Smooth muscle cell (in vitro differentiated cells): Measurements from ENCODE around the gene GH2. TPM values are rescaled to one million over a fixed set of nuclear protein-coding genes. Genes with fewer than 3 reads are reported as not detected.

Source experiments
- DNase-seq: peaks from one replicate; lab custom pipeline; 2025; ENCODE audit not compliant: unreplicated experiment; lab: John Stamatoyannopoulos, UW
- H2AFZ ChIP-seq: fragments of 200-600 bp; sonication (generic); 2 replicates; pipeline ENCODE4 v1.6.0; 2016; ENCODE audit warnings: antibody characterized with exemption, low read depth, mild to moderate bottlenecking
- H3F3A ChIP-seq: fragments of 200-600 bp; sonication (generic); 2 replicates; pipeline ENCODE4 v1.6.0; 2017; ENCODE audit warnings: antibody characterized with exemption, low read depth
- H3K27ac ChIP-seq: fragments of 200-600 bp; sonication (generic); 2 replicates; pipeline ENCODE4 v1.5.1; 2016; ENCODE audit warnings: low read depth, mild to moderate bottlenecking
- H3K27me3 ChIP-seq: fragments of 200-600 bp; sonication (generic); 2 replicates; pipeline ENCODE4 v1.6.1; 2016; ENCODE audit warnings: low read depth, mild to moderate bottlenecking
- H3K36me3 ChIP-seq: fragments of 200-600 bp; sonication (generic); 2 replicates; pipeline ENCODE4 v1.5.1; 2016; ENCODE audit warnings: low read depth
- H3K4me1 ChIP-seq: fragments of 200-600 bp; sonication (generic); 2 replicates; pipeline ENCODE4 v1.5.1; 2016; ENCODE audit warnings: low read depth
- H3K4me2 ChIP-seq: fragments of 200-600 bp; sonication (generic); 2 replicates; pipeline ENCODE4 v1.6.0; 2016; ENCODE audit warnings: mild to moderate bottlenecking
- H3K4me3 ChIP-seq: fragments of 200-600 bp; sonication (generic); 2 replicates; pipeline ENCODE4 v1.5.1; 2016; ENCODE audit warnings: mild to moderate bottlenecking
- H3K79me2 ChIP-seq: fragments of 200-600 bp; sonication (generic); 2 replicates; pipeline ENCODE4 v1.6.0; 2016; ENCODE audit warnings: low read depth, mild to moderate bottlenecking
- H3K9ac ChIP-seq: fragments of 200-600 bp; sonication (generic); 2 replicates; pipeline ENCODE4 v1.6.0; 2016; ENCODE audit warnings: low read depth
- H3K9me3 ChIP-seq: fragments of 200-600 bp; sonication (generic); replicated peaks from 2 replicates; pipeline ENCODE4 v1.5.1; 2016; ENCODE audit warnings: low read depth
- H4K20me1 ChIP-seq: fragments of 200-600 bp; sonication (generic); 2 replicates; pipeline ENCODE4 v1.6.0; 2016; ENCODE audit warnings: low read depth
- CTCF ChIP-seq: fragments of 200-600 bp; sonication (generic); IDR thresholded peaks from 2 replicates; pipeline ENCODE4 v1.5.1; 2017; ENCODE audit warnings: borderline replicate concordance, mild to moderate bottlenecking, antibody characterized with exemption; ENCODE audit not compliant: insufficient read depth, poor library complexity, severe bottlenecking
- WGBS: methylation state at CpG from one replicate; pipeline ENCODE4 v1.1.7; 2016; ENCODE audit warnings: low lambda C conversion rate; 5-methylcytosine and 5-hydroxymethylcytosine counted together
- polyA plus RNA-seq: library from polyadenylated mRNA; unstranded; fragments of >200 nt; fragmentation: Nextera tagmentation; extraction: Ambion mirVana; gene quantifications from 2 replicates; pipeline ENCODE4 v1.2.1, GENCODE V29; 2016
- total RNA-seq: library from RNA; depleted of rRNA; stranded (reverse); fragments of >200 nt; gene quantifications from 2 replicates; pipeline ENCODE4 v1.2.3, GENCODE V29; 2014

GH2 gene
- total and polyA plus RNA-seq, 2 experiments from 2014 or later = not detected

DNA sequence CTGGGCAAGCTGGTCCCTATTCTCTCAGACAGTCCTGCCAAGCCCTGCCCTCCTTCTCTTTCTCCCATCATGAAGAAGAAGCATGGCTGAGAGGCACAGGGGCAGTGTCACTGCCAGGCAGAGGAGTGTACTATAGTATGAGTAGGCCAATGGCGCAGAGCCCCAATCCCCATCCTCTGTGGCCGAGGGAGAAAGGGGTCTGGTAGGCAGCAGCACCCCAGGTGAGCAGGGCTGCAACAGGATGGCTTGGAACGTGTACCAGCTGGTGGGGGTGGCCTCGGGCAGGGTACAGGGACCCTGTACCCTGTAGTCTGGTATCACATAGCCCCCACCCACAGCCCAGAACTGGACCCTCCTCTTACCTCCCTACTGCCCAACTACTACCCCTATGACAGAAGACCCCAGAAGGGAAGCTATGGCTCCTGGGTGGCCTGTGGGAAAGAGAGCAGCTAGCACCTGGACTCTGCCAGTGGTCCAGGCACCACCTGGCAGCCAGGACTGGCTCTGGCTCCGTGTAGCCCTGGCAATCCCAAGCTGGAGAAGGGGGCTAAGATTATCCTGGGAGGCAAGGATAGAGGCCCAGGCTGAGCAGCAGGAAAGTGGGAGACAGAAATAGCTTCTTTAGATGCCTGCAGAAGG, 43.7 kb downstream of the GH2 start:
- Histone ChIP-seq H3K36me3 (no peaks in the 10 kb centered on the region), H3K9me3 (no peaks in the 10 kb centered on the region), H3F3A (peaks cover 10% of the 10 kb centered on the region), H3K27me3 (no peaks in the 10 kb centered on the region), H3K4me1 (peaks cover 18% of the 10 kb centered on the region), H3K4me2 (no peak overlapping the region), H4K20me1 (peaks cover 56% of the 10 kb centered on the region), H2AFZ (no peak overlapping the region), H3K9ac (no peak overlapping the region), H3K4me3 (no peak overlapping the region), H3K27ac (no peak overlapping the region), H3K79me2 (peaks cover 63% of the 10 kb centered on the region)
- 95% methylated on average over 5 of the region's 5 CpGs for WGBS
- no peak for TF ChIP-seq CTCF
- no peak for DNase-seq

GRCh38 chr17:63837480-63837879, 44.3 kb downstream of the GH2 start:
- no peaks in the 10 kb centered on the region for H3K36me3 ChIP-seq
- H3K27ac ChIP-seq = no peak overlapping the region
- no peak for TF ChIP-seq CTCF
- H2AFZ ChIP-seq = no peak overlapping the region
- WGBS = 97% methylated on average over 12 of the region's 12 CpGs
- no peak for DNase-seq
- no peak overlapping the region for H3K4me2 ChIP-seq
- no peaks in the 10 kb centered on the region for H3K27me3 ChIP-seq
- H4K20me1 ChIP-seq = peaks cover 56% of the 10 kb centered on the region
- peaks cover 10% of the 10 kb centered on the region for H3F3A ChIP-seq
- H3K9ac ChIP-seq = no peak overlapping the region
- H3K9me3 ChIP-seq = no peaks in the 10 kb centered on the region
- peaks cover 18% of the 10 kb centered on the region for H3K4me1 ChIP-seq
- H3K79me2 ChIP-seq = peaks cover 63% of the 10 kb centered on the region
- H3K4me3 ChIP-seq = no peak overlapping the region

DNA sequence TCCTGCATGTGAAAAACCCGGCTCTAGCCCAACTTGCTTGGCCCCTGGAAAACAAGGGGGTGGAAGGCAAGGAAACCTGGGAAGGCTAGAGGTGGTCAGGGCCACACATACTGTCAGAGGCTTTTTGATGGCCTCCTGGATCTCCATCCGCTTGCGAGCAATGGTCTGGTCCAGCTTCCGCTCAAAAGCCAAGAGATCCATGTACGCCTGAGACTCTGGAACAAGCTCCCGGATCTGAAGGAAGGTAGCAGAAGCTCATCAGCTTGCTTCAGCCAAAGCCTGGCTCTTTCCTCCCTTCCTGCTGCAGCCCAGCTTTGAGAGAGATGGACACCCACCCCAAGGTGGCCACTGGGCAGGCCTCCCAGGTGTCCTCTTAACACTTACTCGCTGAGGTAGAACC, 44.9 kb downstream of the GH2 start:
- no peak for TF ChIP-seq CTCF
- Histone ChIP-seq H3K27me3 (no peaks in the 10 kb centered on the region), H3K4me2 (no peak overlapping the region), H3K4me1 (peaks cover 18% of the 10 kb centered on the region), H2AFZ (no peak overlapping the region), H3K9me3 (no peaks in the 10 kb centered on the region), H4K20me1 (peaks cover 52% of the 10 kb centered on the region), H3K36me3 (no peaks in the 10 kb centered on the region), H3K4me3 (no peak overlapping the region), H3F3A (peaks cover 10% of the 10 kb centered on the region), H3K9ac (no peak overlapping the region), H3K27ac (no peak overlapping the region), H3K79me2 (peaks cover 59% of the 10 kb centered on the region)
- no peak for DNase-seq
- 99% methylated on average over 7 of the region's 7 CpGs for WGBS

- Histone ChIP-seq H2AFZ (no peak overlapping the region), H3K4me2 (no peak overlapping the region), H3K36me3 (no peaks in the 10 kb centered on the region), H4K20me1 (peaks cover 38% of the 10 kb centered on the region), H3K4me3 (no peak overlapping the region), H3K4me1 (peaks cover 7% of the 10 kb centered on the region), H3K27ac (no peak overlapping the region), H3K9ac (no peak overlapping the region), H3K9me3 (no peaks in the 10 kb centered on the region), H3K27me3 (no peaks in the 10 kb centered on the region), H3K79me2 (peaks cover 43% of the 10 kb centered on the region), H3F3A (no peaks in the 10 kb centered on the region)
- no peak for TF ChIP-seq CTCF
- DNase-seq = no peak
- WGBS = 92% methylated on average over 9 of the region's 9 CpGs
Observed at GRCh38 chr17:63835167-63835720, 46.5 kb downstream of the GH2 start.
